HG02623 (cell line): ENCODE data around the gene RUFY3.
"Not testable (repeated sequence)": the region's sequence is repeated elsewhere in the genome, so short reads cannot be mapped to it uniquely, and the experiment has no call there.

Source experiments
- ATAC-seq: cut with Tn5 transposase; IDR thresholded peaks from one replicate; pipeline ENCODE4 v1.9.1; 2021; ENCODE audit warnings: moderate library complexity; ENCODE audit not compliant: unreplicated experiment

The RUFY3 gene

GRCh38 chr4:70705183-70706043 lies 16.4 kb upstream of the RUFY3 start:
- ATAC-seq, result peak; percentile 58

- no peak for ATAC-seq
Observed at GRCh38 chr4:70706044-70706461, 15.7 kb upstream of the RUFY3 start.

GRCh38 chr4:70706516-70706915 lies 15.2 kb upstream of the RUFY3 start:
- ATAC-seq, result no peak

GRCh38 chr4:70709611-70710205 lies 12.1 kb upstream of the RUFY3 start:
- no peak for ATAC-seq

- ATAC-seq, result no peak
Observed at GRCh38 chr4:70711599-70711998, 10.2 kb upstream of the RUFY3 start.

- no peak for ATAC-seq
Observed at GRCh38 chr4:70712150-70712549, 9.6 kb upstream of the RUFY3 start.

- no peak for ATAC-seq
Observed at GRCh38 chr4:70712604-70713452, 8.9 kb upstream of the RUFY3 start.

GRCh38 chr4:70713453-70714078 lies 8.2 kb upstream of the RUFY3 start:
- ATAC-seq, result peak; percentile 33

GRCh38 chr4:70714079-70714887 lies 7.5 kb upstream of the RUFY3 start:
- peak; percentile 44 for ATAC-seq

GRCh38 chr4:70715097-70715496 lies 6.7 kb upstream of the RUFY3 start:
- ATAC-seq, result peak; percentile 9

GRCh38 chr4:70718811-70719604 lies 2.8 kb upstream of the RUFY3 start:
- no peak for ATAC-seq

GRCh38 chr4:70722199-70722791 lies 531 bp downstream of the RUFY3 start:
- ATAC-seq, result no peak

- no peak for ATAC-seq
Observed at GRCh38 chr4:70724463-70724862, 2.7 kb downstream of the RUFY3 start.

- ATAC-seq, result no peak
Observed at GRCh38 chr4:70725633-70726032, 3.9 kb downstream of the RUFY3 start.

- ATAC-seq, result not testable (repeated sequence)
Observed at GRCh38 chr4:70726515-70726914, 4.8 kb downstream of the RUFY3 start.

GRCh38 chr4:70728091-70728490 lies 6.3 kb downstream of the RUFY3 start:
- no peak for ATAC-seq

- not testable (repeated sequence) for ATAC-seq
Observed at GRCh38 chr4:70732878-70733277, 11.1 kb downstream of the RUFY3 start.

- ATAC-seq, result peak; percentile 84
Observed at GRCh38 chr4:70734168-70734954, 12.6 kb downstream of the RUFY3 start.
